Stromal cell of bone marrow (primary cell): ENCODE measurements around the gene BOC.

Source experiments
- DNase-seq: peaks from one replicate; pipeline ENCODE4 v3.0.0-alpha.2; 2012; ENCODE audit warnings: low read depth

Gene BOC

DNA sequence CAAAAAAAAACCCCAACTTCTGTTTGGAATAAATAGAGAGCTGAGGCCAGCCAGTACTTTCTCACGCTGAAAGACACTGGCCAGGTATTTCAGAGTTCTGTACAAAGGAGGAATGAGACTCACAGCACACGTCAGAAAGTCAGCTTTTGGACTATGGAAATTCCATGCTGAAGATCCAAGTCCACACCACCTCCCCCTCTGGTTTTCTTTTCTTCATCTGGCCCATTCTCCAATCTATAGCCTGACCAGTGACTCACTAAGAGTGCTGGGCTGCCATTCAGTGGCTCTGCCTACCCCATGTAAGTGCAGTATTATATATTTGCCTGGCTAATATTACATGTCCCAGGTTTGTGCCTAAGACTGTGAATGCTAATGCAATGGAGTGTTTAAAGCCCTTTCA is 13.9 kb downstream of the BOC start:
- no peak for DNase-seq

DNA sequence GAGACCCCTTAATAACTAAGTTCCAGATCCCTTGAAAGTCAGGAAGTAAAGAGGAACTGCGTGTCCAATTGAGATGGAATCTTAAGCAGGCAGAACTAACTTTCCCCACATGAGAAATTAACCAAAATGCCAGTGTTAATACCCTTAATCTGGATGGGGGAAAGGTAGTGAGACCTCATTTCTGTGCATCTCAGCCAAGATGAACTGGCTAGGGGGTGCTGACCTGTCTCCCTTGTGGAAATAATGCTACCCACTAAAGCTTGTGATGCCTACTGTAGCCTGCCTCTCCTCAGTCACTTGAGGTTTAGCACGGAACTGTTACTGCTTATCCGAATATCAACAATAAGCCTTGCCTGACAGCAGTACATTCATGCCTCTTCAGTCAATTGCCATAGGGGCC is 15.1 kb downstream of the BOC start:
- no peak for DNase-seq

DNA sequence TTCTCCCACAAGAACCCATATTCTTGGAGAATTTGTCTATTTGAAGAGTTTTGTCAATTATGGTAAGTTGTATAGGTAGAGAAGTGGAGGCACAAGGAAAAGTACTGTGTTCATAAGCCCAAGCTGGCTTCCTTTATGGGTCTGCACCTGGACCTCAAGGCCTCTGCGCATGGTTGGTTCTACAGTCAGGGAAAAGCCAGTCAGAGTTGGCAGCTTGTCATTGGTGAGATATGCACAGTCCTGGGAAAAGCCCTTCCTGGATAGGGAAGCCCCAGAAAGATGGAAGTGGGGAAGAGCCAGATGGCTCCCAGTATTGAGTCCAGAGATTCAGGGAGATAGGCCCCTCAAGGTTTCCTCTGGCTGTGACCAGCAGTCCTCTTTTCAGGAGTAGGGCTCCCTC is 15.8 kb downstream of the BOC start:
- DNase-seq: no peak

DNA sequence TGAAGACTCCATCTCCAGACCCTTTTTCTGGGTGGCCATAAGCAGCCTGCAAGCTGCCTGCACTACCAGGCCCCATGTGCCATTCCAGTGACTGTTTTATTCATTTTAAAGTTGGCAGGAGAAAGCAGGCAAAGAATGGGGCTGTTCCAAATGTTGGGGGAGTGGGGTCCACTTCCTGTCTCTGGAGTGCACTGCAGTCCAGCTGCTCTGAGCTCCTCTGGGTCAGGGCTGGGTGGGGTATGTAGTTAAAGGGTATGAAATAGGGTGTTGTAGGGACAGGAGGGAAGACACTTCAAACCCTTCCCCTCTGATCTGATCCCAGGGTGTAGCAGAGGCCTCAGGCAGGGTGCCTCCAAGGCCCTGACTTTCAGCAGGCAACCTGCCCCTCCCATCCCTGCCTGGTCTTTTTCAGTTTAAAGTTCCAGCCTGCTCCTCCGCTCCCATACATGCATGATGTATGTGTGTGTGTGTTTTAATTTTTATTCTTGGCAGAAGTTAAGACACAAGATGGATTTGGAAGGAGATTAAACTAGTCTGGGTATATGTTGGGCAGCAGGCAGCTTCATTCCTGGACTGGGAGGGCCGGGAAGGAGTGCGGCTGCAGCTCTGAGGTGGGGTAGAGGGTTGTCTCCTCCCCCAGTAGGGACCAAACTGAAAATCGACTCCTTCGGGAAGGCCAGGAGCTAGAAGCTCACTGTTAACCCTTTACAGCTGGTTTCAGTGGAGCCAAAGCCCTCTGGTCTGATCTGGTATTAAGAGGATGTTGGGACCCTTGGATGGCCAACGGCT is 17.3 kb downstream of the BOC start:
- DNase-seq: no peak

DNA sequence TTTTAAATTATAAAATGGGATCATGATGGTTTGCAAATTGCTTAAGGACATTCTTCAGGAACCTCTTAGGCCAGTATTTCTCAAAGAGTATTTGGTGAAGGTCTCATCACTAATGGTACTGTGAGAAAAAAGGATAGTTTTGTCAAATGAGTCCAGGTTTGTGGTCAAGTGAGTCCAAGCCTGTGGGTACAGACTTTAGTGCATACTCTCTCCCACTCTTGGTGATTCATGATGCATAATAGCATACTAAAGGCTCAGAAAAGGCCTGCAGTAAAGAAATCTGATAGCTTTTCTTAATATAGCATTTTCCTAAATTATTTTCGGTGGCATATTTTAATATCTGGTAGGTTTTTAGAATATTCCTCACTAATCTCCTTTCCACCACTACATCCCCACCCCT is 20.0 kb downstream of the BOC start:
- DNase-seq: peak; percentile 72

DNA sequence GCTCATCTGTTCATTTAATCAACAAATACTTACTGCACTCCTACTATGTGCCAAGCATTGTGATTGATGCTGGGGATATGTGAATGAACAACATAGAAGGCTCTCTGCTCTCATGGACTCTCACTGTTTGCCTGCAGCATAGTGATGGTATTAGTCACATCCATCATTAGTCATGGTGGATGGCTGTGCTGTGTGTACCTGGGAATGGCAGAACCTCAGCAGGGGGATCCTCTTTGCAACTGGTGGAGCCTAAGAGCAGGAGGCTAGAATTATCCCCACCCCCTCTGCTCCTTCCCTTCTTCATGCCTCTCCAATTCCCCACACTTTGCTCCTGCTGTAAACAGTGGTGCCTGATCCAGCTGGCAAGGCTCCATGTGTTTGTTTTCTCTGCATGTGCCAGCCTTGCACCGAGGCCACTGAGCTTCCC is 20.5 kb downstream of the BOC start:
- DNase-seq: no peak

DNA sequence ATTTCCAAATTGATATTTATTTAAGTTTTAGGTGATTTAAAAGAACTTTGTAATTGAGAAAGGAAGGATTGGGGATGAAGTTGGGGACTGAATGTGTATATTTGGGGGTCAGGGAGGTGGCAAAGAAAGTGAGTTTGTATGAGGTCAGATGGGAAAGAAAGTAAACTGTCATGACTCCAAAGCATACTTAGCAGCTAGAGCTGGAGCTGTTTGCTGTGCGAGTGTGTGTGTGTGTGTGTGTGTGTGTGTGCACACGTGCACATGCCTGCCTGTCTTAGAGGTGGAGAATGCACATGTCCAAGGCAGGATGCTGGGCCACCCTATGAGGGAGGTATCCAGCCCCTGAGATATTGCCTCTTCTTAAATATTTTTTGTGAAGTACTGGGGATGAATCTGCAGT is 21.0 kb downstream of the BOC start:
- no peak for DNase-seq

DNA sequence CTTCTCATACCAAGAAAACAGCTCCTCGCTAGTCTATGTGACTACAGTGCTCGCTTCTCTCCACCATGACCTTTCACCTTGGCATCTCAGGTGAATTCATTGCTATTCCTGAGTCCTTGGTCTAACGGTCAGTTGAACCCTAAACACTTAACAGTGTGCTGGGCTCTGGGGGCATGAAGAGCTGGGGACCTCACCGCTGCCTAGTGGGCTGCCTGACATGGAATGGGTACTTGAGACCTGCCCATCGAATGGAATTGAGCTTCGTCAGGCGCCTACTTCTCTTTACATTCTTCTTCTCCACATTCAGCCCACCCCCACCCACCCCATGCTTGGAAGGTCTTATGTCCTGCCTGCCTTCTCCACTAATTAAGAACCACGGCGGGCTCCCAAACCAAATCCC is 22.1 kb downstream of the BOC start:
- no peak for DNase-seq

DNA sequence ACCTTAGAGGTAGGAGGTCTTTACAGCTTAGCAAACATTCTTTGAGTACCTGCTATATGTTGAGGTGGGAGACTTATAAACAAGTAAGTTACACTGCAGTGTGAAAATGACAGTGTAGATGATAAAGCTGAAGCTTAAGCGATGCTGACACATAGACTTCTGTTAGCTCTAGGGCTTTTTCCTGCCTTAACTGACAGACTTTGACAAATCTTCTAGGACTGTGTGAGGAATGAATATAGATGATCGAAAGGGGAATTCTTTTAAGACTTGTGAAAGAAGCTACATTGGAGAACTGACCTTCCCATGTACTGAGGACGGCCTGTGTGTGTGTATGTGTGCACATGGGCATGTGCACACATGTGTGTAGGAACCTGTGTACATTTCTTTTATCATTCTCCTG is 22.7 kb downstream of the BOC start:
- no peak for DNase-seq

DNA sequence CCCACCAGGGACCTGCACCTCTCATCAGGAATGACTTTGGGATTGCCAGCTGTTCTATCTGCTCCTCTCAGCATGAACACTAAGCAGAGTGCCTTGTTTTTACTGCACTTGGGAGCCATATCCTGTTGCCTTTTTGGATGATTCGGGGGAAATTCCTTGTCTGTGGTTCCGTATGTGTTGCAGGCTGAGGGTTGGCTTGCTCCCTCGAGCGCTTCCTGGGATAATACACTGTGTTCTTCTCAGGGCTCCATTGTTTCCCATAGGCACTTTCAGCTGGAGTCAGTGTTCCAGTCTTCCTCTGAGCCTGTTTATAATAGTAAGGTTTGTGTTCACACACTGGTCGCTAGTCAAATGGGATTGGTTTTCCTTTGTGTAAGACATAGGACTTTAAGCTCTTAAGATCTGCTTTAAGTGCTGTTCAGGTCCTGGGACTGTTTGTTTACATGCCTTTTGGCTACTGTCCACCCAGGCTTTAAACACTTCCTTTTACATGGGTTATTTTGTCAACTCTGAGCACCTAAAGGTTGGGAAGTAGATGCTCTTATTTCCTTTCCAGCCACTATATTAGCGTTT is 23.4 kb downstream of the BOC start:
- DNase-seq: no peak

DNA sequence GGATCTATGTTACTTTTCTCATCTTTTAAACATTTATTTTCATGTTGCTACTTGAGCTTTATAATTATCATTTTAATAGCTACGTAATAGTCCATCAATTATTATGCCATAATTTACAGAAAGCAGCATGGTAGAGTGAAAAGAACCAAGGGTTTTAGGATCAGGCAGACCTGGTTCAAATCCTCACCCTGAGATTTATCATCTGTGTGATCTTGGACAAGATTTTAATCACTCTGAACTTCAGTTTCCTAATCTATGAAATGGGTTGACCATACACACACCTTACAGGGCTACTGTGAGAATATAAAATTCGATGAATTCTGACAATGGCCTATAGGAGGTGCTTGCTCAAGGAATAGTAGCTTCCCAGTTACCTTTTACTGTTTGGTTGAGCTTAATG is 27.1 kb downstream of the BOC start:
- DNase-seq: no peak

DNA sequence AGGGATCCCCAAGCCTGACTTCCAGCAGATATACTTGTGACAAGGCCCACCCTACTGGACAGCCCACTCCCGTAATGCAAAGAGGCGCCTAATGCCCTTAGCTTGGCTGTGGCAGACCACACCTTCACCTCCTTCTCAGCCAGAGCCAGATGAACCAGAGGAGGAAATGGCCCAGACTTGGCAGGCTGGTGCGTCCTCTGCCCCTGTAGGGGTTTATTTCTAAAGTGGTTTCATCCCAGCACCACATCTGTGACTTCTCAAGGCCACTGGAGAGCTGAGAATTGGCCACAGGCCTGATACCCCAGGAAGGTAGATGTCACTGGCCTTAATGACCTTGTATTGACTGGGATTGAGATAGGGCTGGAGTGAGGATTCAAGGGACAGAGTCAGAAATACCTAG is 29.5 kb downstream of the BOC start:
- no peak for DNase-seq

DNA sequence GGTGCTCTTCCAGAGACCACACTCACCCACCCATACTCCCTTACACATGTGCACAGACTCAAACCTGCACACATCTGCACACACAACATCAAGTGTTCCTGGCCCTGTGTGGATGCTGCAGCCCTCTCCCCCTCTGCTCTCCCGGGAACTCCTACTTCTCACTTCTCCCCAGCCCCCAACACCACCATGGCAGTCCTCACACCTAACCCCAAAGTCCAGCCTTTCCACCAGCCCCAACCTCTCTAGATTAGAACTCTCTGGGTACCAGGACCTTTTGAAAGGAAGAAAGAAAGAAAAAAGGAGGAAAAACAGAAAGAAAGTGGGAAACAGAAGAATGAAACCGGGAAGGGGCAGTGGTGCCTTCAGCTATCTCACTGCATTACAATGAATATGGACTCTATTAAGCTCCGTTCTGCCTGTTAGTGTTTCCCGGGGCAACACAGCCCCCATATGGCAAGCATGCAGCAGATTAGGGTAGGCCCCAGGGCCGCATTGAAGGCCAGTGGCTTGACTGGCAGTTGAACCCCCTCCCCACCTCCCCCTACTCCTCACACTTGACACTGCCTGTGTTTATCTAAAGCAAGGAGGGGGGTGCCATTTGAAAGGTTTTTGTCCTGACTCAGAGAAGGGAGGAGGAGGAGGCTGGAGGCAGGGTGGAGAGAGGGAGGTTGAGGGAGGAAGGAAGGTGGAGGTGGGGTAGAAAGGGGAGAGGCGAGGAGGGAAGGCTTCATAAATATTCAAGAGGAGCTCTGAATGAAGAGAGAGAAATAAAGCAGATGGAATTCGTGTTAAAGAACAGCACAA is 30.1 kb downstream of the BOC start:
- DNase-seq: no peak

DNA sequence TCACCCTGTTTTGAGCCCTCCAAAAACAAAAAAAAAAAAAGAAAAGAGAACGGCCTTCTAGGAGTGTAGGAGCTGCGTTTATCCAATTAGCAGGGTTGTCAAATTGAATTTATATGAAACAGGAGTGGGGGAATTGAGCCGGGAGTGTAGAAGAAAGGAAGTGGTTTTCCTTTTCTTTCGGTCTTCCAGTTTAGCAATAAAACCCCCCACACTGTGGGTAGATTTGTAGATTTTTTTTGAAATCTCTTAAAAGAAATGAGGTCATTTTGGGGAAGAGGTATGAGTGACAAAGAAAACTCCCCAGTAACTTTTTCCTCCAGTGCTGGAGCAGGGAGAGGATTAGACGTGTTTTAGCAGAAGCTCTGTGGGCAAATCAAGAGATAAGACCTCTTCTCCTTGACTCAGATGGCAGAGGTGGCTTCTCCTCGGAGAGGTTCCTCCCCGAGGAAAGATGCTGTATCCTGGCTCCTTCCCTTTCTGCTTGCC is 30.8 kb downstream of the BOC start:
- peak; percentile 58 for DNase-seq

DNA sequence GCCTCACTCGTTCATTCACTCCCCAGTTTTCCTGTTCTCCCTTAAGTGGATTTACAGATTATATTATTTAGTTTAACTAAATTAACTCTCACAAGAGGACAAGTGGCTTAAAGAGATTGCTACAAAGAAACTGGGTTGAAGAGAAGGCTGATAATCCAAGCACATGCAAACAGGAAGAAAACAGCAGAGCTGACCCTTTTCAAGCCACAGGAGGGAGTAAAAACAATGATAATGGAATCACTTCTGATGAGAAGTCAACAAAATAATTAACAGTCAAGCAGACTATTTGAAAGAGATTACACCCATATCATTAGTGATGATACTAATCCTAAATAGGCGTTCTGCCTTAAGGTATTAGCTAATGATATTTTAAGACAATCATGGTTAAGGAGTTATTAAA is 31.7 kb downstream of the BOC start:
- DNase-seq: no peak

DNA sequence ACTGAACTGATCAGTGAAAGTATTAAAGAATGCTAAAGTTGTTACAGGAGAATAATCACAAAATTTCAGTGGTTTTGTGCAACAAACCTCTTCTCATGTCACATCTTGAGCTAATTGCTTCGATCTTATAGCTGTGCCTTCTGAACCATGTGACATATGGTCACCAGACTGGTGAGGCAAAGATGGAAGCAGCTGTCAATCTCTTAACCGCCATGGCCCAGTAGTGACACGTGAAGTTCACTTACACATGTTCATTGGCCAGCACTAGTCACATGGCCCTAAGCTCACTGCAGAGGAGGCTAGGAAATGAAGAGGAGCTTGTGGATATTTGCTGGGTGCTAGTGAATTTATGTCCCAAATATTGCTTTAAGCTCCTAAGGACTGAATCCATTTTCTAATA is 32.5 kb downstream of the BOC start:
- DNase-seq: no peak

DNA sequence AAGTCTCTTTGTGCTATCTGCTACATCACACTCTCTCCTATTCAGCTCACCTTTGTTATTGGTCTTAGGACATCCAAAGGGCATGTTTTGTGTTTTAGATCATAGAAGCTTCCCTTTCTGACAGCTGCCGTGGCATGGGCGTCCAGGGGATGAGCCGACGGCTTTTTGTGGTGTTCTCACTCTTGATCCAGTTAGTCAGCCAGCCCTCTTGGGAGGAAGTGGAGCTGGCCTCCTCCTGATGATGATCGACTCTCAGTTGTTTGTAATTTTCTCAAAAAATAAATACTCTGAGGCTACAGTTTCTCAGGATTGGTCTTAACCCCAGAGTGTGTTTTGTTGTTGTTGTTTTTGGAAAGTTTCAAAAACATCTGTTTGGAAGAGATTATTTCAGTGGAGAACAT is 34.4 kb downstream of the BOC start:
- DNase-seq: peak; percentile 87

DNA sequence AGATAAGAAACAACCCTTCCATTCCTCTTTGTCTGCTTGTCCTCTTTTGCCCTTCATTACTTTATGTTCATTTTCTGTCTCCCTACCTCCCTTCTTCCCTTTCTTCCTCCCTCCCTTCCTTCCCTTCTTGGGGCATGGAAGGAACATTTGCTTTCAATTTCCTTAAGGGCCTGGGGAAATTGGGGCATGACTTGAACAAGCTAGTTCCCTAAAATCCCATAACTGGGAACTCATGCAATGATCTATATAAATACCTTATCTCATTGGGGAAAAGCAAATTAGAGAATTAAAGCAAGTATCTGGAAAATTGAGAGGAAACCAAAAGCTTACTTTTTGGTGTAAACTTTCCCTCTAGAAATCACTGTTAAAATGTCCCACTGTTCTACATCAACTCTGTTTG is 35.7 kb downstream of the BOC start:
- DNase-seq: no peak

DNA sequence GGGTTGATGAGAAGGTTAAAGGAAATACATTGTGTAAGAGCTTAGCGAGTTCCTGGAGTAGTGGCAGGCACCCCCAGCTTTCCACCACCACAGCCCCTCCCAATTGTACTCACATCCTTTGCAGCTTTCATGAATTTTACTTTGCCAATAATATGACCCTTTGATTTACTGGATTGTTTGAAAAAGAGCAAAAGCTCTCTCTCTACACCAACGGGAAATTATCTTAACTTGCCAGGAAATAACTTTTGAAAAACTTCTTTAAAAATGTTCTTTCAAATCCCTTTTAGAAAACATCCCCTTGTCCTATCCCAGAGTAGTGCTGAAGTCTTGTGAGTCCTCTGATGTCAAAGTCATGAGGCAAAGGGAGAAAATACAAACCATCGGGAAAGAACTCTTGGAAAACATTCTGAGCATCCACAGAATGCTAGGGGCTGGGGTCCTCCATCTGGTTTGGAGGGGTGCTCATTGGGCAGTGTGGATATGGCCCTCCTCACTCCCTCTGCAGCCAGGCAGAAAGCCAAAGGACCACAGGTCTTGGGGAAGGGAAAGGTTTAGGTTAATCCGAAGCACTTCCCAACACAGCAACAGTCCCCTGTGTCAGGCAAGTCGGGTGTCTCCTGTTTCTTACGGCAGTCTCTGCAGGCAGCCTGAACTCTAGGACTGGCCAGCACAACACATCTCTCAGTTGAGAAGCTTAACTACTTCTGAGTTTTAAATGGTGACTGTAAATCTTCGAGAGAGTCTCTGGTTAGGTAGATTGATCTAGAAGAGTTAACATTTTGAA is 36.5 kb downstream of the BOC start:
- DNase-seq: no peak

DNA sequence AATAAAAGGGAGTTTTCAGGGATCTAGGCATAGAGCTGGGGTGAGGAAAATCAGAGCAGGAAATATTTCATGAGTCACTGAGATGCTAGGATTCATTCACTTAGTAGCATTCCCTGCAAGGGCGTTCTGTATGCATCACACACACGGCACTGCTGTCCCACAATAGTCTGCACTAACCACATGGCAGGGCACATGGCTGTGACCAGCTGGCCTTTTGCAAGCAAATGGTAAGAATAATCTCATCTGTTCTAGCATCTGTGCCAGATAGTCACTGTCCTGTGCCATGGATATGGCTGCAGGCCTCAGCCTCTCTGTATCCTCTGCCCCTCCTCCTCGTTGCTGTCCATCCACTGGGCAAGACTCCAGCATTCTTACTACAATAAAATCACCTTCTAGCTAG is 37.8 kb downstream of the BOC start:
- DNase-seq: peak; percentile 80

DNA sequence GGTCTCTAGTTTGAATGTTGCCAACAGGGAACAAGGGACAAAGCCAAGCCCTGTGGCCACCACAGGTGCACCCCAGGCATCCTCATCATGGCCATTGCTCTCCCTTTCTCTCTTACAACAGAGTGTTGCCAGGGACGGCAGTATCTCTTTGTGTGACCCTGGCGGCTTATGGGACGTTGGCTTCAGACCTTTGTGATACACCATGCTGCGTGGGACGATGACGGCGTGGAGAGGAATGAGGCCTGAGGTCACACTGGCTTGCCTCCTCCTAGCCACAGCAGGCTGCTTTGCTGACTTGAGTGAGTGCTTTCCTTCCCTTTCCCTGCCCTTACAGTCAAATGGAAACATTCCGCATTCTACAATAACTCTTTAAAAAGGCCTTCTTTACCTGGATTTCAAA is 38.2 kb downstream of the BOC start:
- no peak for DNase-seq

DNA sequence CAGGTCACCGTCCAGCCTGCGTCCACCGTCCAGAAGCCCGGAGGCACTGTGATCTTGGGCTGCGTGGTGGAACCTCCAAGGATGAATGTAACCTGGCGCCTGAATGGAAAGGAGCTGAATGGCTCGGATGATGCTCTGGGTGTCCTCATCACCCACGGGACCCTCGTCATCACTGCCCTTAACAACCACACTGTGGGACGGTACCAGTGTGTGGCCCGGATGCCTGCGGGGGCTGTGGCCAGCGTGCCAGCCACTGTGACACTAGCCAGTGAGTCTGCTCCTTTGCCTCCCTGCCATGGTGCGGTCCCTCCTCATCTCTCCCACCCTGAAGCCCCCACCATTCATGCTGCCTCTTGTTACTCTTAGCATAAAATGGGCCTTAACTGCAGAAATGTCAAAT is 39.2 kb downstream of the BOC start:
- DNase-seq: no peak
